HG02981 (cell line): Measurements from ENCODE around the gene APCDD1.

Source experiments
- ATAC-seq: cut with Tn5 transposase; IDR thresholded peaks from one replicate; pipeline ENCODE4 v1.9.1; 2021; ENCODE audit warnings: mild to moderate bottlenecking, moderate library complexity; ENCODE audit not compliant: unreplicated experiment

The APCDD1 gene

GRCh38 chr18:10431680-10432079 lies 22.8 kb upstream of the APCDD1 start:
- no peak for ATAC-seq

- ATAC-seq: no peak
Measured at GRCh38 chr18:10432781-10433180, 21.7 kb upstream of the APCDD1 start.

GRCh38 chr18:10436160-10436559 lies 18.3 kb upstream of the APCDD1 start:
- ATAC-seq: no peak

GRCh38 chr18:10437837-10438236 lies 16.6 kb upstream of the APCDD1 start:
- no peak for ATAC-seq

- ATAC-seq: no peak
Measured at GRCh38 chr18:10439898-10440297, 14.5 kb upstream of the APCDD1 start.

- ATAC-seq: no peak
Measured at GRCh38 chr18:10440884-10441283, 13.6 kb upstream of the APCDD1 start.

GRCh38 chr18:10441472-10441871 lies 13.0 kb upstream of the APCDD1 start:
- ATAC-seq: no peak

- ATAC-seq: no peak
Measured at GRCh38 chr18:10442551-10442971, 11.9 kb upstream of the APCDD1 start.

GRCh38 chr18:10443001-10443400 lies 11.4 kb upstream of the APCDD1 start:
- ATAC-seq: no peak

- no peak for ATAC-seq
Measured at GRCh38 chr18:10444314-10445006, 10.0 kb upstream of the APCDD1 start.

- ATAC-seq: no peak
Measured at GRCh38 chr18:10449396-10449795, 5.0 kb upstream of the APCDD1 start.

- ATAC-seq: no peak
Measured at GRCh38 chr18:10450986-10451385, 3.4 kb upstream of the APCDD1 start.

- ATAC-seq: no peak
Measured at GRCh38 chr18:10453261-10453805, 1.1 kb upstream of the APCDD1 start.

- no peak for ATAC-seq
Measured at GRCh38 chr18:10454681-10455557, 484 bp downstream of the APCDD1 start.

- ATAC-seq: no peak
Measured at GRCh38 chr18:10455726-10456453, 1.5 kb downstream of the APCDD1 start.

- no peak for ATAC-seq
Measured at GRCh38 chr18:10456718-10457117, 2.3 kb downstream of the APCDD1 start.

GRCh38 chr18:10457128-10457527 lies 2.7 kb downstream of the APCDD1 start:
- no peak for ATAC-seq

GRCh38 chr18:10457767-10458166 lies 3.3 kb downstream of the APCDD1 start:
- ATAC-seq: no peak

GRCh38 chr18:10458691-10459090 lies 4.3 kb downstream of the APCDD1 start:
- ATAC-seq: no peak

GRCh38 chr18:10459587-10459986 lies 5.2 kb downstream of the APCDD1 start:
- ATAC-seq: no peak

- no peak for ATAC-seq
Measured at GRCh38 chr18:10460414-10461018, 6.1 kb downstream of the APCDD1 start.
